Measurements from ENCODE around the gene PLXND1.

The PLXND1 gene

GRCh38 chr3:129529436-129530210 lies 76.9 kb downstream of the PLXND1 start:
- no peak overlapping the region for H3K4me3 ChIP-seq (ENCODE audit: low read depth, low read length)
- no peak for DNase-seq (ENCODE audit: low read depth)
- TF ChIP-seq CTCF (IDR thresholded peaks at IDR 0.05; ENCODE audit: low read depth, low read length, missing control alignments), result no peak

GRCh38 chr3:129528589-129529100 lies 77.8 kb downstream of the PLXND1 start, which contains the start of gene RHO:
Gene RHO, plus strand, starts transcription at chr3:129528639. Its CDS starts 95 bp downstream, at chr3:129528734.
- no peak for DNase-seq (ENCODE audit: low read depth)
- no peak for TF ChIP-seq CTCF (IDR thresholded peaks at IDR 0.05; ENCODE audit: low read depth, low read length, missing control alignments)
- H3K4me3 ChIP-seq (ENCODE audit: low read depth, low read length), result no peak within 1 kb of the TSS

- DNase-seq (ENCODE audit: low read depth), result no peak
- no peak overlapping the region for H3K4me3 ChIP-seq (ENCODE audit: low read depth, low read length)
- no peak for TF ChIP-seq CTCF (IDR thresholded peaks at IDR 0.05; ENCODE audit: low read depth, low read length, missing control alignments)
Observed at GRCh38 chr3:129527262-129527661, 79.2 kb downstream of the PLXND1 start.

GRCh38 chr3:129526121-129526900 lies 80.2 kb downstream of the PLXND1 start:
- peak; percentile 35 for DNase-seq (ENCODE audit: low read depth)
- H3K4me3 ChIP-seq (ENCODE audit: low read depth, low read length), result no peak overlapping the region
- no peak for TF ChIP-seq CTCF (IDR thresholded peaks at IDR 0.05; ENCODE audit: low read depth, low read length, missing control alignments)

GRCh38 chr3:129525341-129525968 lies 81.0 kb downstream of the PLXND1 start:
- DNase-seq (ENCODE audit: low read depth), result no peak
- TF ChIP-seq CTCF (IDR thresholded peaks at IDR 0.05; ENCODE audit: low read depth, low read length, missing control alignments), result no peak
- no peak overlapping the region for H3K4me3 ChIP-seq (ENCODE audit: low read depth, low read length)

- no peak for TF ChIP-seq CTCF (IDR thresholded peaks at IDR 0.05; ENCODE audit: low read depth, low read length, missing control alignments)
- no peak for DNase-seq (ENCODE audit: low read depth)
Observed at GRCh38 chr3:129524081-129524480, 82.4 kb downstream of the PLXND1 start.

More at GRCh38 chr3:129524081-129524480, 82.4 kb downstream of the PLXND1 start:
- H3K4me3 ChIP-seq (ENCODE audit: low read depth, low read length), result no peak overlapping the region
